Testis (tissue), 3 donors: Measurements from ENCODE around the gene EIF1B. TPM values are rescaled to one million over a fixed set of nuclear protein-coding genes. Genes with fewer than 3 reads are reported as not detected.
A peak's percentile ranks its signal among the peaks of the same experiment; 100 is the strongest.

Source experiments
- DNase-seq: peaks from one replicate; pipeline ENCODE4 v3.0.0-alpha.2; 2019
- H3K27ac ChIP-seq, 2 donors: fragments of 200-600 bp; sonication (generic); one replicate each; pipeline ENCODE4 v1.5.1; 2019
- H3K27me3 ChIP-seq: fragments of 200-600 bp; sonication (generic); one replicate; pipeline ENCODE4 v1.5.1; 2019
- H3K36me3 ChIP-seq: fragments of 200-600 bp; sonication (generic); one replicate; pipeline ENCODE4 v1.5.1; 2017; ENCODE audit warnings: low read depth; ENCODE audit errors: missing control alignments
- H3K4me1 ChIP-seq: fragments of 200-600 bp; sonication (generic); one replicate; pipeline ENCODE4 v1.5.1; 2019
- H3K4me3 ChIP-seq, 2 donors: fragments of 200-600 bp; sonication (generic); one replicate each; pipeline ENCODE4 v1.5.1; 2017 to 2019
- H3K9me3 ChIP-seq: fragments of 200-600 bp; sonication (generic); one replicate; pipeline ENCODE4 v1.5.1; 2017
- CTCF ChIP-seq, 3 experiments: fragments of 450-650 bp in 2 of 3; fragments of 200-600 bp in 1 of 3; sonication (generic) in 1 of 3; IDR thresholded peaks; one replicate each; pipeline ENCODE4 v1.5.1; 2016 to 2019; ENCODE audit warnings: antibody characterized with exemption in 3 of 3, mild to moderate bottlenecking in 2 of 3, moderate library complexity in 1 of 3
- POLR2A ChIP-seq: fragments of 450-650 bp; IDR thresholded peaks from one replicate; pipeline ENCODE4 v1.6.1; 2017; ENCODE audit warnings: antibody characterized with exemption, mild to moderate bottlenecking, moderate library complexity
- WGBS, 2 donors: methylation state at CpG; one replicate each; pipeline ENCODE4 v1.1.5; 2018; 5-methylcytosine and 5-hydroxymethylcytosine counted together
- intact Hi-C: fragments of 100-400 bp; cut with DNase I; formaldehyde crosslinking; loops from one replicate; pipeline ENCODE4 v1.15.1; 2023; ENCODE audit warnings: low total_unique reads
- polyA plus RNA-seq: library from polyadenylated mRNA; stranded (reverse); fragments of 350-450 nt; fragmentation: Illumina TruSeq; extraction: RNeasy Lipid Tissue Mini Kit (QIAGEN cat#74804); gene quantifications from one replicate; pipeline ENCODE4 v1.2.3, GENCODE V29; 2014; ENCODE audit warnings: low read depth, low replicate concordance; ENCODE audit not compliant: insufficient read depth
- total RNA-seq, 2 donors: library from RNA; depleted of rRNA; stranded (reverse); fragments of >200 nt; gene quantifications; one replicate each; pipeline ENCODE4 v1.2.3, GENCODE V29; 2016

EIF1B gene
- total and polyA plus RNA-seq, 3 donors from 2014 or later: 28.6 to 165 (median 49.6) TPM

DNA sequence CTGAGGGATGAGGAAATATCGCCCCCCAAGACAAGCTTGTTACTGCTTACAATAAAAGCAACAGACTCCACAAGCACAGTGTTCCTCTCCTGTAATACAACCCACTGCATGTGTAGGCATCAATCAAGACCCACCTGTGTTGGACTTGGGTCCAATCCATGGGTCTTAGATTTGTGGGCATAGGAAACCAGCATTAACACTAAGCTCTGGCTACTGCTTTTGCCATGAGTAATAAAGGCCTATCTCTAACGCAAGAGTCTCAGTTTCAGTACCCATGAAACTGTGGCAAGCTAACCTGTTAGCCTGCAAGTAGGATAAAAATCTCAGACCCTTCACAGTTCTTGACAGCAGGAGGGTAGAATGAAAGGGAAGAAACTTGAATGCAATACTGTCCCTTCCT, 5.2 kb upstream of the EIF1B start:
- intact Hi-C loops: no loop called here
- Histone ChIP-seq H3K9me3 (no peaks in the 10 kb centered on the region), H3K4me1 (peaks cover 23% of the 10 kb centered on the region), H3K27me3 (no peaks in the 10 kb centered on the region), H3K36me3 (no peaks in the 10 kb centered on the region), H3K4me3 (no peak overlapping the region), H3K27ac (no peak overlapping the region)
- DNase-seq: no peak
- WGBS, 2 donors: 79 to 91% methylated on average over 2 of the region's 2 CpGs
- TF ChIP-seq CTCF (IDR thresholded peaks at IDR 0.05) (no peak), POLR2A (no peak)

- 86 to 94% methylated on average over 3 of the region's 3 CpGs for WGBS, 2 donors
- TF ChIP-seq CTCF (IDR thresholded peaks at IDR 0.05) (no peak), POLR2A (no peak)
- DNase-seq: no peak
- no peaks in the 10 kb centered on the region for H3K36me3 ChIP-seq
- peaks cover 14% of the 10 kb centered on the region for H3K4me1 ChIP-seq
- H3K4me3 ChIP-seq: no peak overlapping the region
- no peaks in the 10 kb centered on the region for H3K27me3 ChIP-seq
- no peak overlapping the region for H3K27ac ChIP-seq
- intact Hi-C loops: no loop called here
- no peaks in the 10 kb centered on the region for H3K9me3 ChIP-seq
Measured at GRCh38 chr3:40306336-40306735, 3.2 kb upstream of the EIF1B start.

DNA sequence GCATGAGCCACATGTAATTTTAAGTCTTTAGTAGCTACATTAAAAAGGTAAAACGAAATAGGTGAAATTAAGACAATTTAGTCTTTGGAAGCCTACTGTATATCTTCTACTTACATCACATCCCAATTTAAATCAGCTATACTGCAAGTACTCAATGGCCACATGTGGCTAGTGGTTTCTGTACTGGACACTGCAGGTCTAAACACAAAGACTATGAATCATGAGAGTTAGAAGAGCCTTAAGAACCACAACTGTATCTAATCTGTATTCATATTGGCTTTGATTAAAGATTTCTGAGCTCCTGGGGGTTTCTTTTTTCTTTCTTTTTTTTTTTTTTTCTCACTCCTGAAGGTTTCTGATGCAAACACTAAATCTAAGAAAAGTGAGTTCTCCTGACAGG, 2.3 kb upstream of the EIF1B start:
- WGBS, 2 donors: 81 to 86% methylated on average over 1 of the region's 1 CpG
- intact Hi-C loops: no loop called here

GRCh38 chr3:40308725-40309417, 636 bp upstream of the EIF1B start:
- H3K4me1 ChIP-seq: peaks cover 14% of the 10 kb centered on the region
- no peaks in the 10 kb centered on the region for H3K36me3 ChIP-seq
- peak overlapping the region; percentile 68 to 93 for H3K27ac ChIP-seq
- WGBS, 2 donors: 18 to 21% methylated on average over 17 to 20 of the region's 20 CpGs
- H3K27me3 ChIP-seq: no peaks in the 10 kb centered on the region
- intact Hi-C loops: no loop called here
- TF ChIP-seq CTCF (IDR thresholded peaks at IDR 0.05) (no peak), POLR2A (no peak)
- H3K4me3 ChIP-seq: peak overlapping the region; percentile 98
- no peaks in the 10 kb centered on the region for H3K9me3 ChIP-seq
- no peak for DNase-seq

More for the DNA sequence above, 2.3 kb upstream of the EIF1B start:
- Histone ChIP-seq H3K27me3 (no peaks in the 10 kb centered on the region), H3K36me3 (no peaks in the 10 kb centered on the region), H3K9me3 (no peaks in the 10 kb centered on the region), H3K4me3 (no peak overlapping the region), H3K27ac (no peak overlapping the region), H3K4me1 (peaks cover 20% of the 10 kb centered on the region)
- TF ChIP-seq CTCF (IDR thresholded peaks at IDR 0.05) (no peak), POLR2A (no peak)
- no peak for DNase-seq
